Measurements from ENCODE around the gene TYW1B.
"Not testable (repeated sequence)": the region's sequence is repeated elsewhere in the genome, so short reads cannot be mapped to it uniquely, and the experiment has no call there.

GRCh38 chr7:72766994-72767393 lies 61.0 kb downstream of the TYW1B start:
- TF ChIP-seq, protein P1, sequence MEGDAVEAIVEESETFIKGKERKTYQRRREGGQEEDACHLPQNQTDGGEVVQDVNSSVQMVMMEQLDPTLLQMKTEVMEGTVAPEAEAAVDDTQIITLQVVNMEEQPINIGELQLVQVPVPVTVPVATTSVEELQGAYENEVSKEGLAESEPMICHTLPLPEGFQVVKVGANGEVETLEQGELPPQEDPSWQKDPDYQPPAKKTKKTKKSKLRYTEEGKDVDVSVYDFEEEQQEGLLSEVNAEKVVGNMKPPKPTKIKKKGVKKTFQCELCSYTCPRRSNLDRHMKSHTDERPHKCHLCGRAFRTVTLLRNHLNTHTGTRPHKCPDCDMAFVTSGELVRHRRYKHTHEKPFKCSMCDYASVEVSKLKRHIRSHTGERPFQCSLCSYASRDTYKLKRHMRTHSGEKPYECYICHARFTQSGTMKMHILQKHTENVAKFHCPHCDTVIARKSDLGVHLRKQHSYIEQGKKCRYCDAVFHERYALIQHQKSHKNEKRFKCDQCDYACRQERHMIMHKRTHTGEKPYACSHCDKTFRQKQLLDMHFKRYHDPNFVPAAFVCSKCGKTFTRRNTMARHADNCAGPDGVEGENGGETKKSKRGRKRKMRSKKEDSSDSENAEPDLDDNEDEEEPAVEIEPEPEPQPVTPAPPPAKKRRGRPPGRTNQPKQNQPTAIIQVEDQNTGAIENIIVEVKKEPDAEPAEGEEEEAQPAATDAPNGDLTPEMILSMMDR (IDR thresholded peaks at IDR 0.05; ENCODE audit: insufficient read depth, low read depth, low read length), result not testable (repeated sequence)
- TF ChIP-seq EZH2 (IDR thresholded peaks at IDR 0.05; ENCODE audit: insufficient read depth, low read length), result not testable (repeated sequence)

Data from astrocyte (in vitro differentiated cells and primary cell).